GM12891 (cell line): ENCODE data around the gene SETD2.
"Not testable (repeated sequence)": the region's sequence is repeated elsewhere in the genome, so short reads cannot be mapped to it uniquely, and the experiment has no call there.

Experiments
- DNase-seq: peaks from one replicate; pipeline ENCODE4 v3.0.0; 2011; ENCODE audit warnings: low spot score; ENCODE audit not compliant: insufficient read length
- FAIRE-seq: peaks from 2 replicates; lab custom pipeline; 2011; peaks lifted over from hg19 to GRCh38; lab: Jason Lieb, UNC
- PAX5 ChIP-seq: IDR thresholded peaks from 2 replicates; pipeline ENCODE4 v1.6.1; 2011; ENCODE audit warnings: low read length, moderate library complexity, mild to moderate bottlenecking; ENCODE audit not compliant: insufficient read depth, severe bottlenecking
- POLR2A ChIP-seq: IDR thresholded peaks from 2 replicates; pipeline ENCODE4 v1.6.1; 2011; ENCODE audit warnings: low read depth, low read length, control low read depth
- POLR2AphosphoS5 ChIP-seq: IDR thresholded peaks from 2 replicates; pipeline ENCODE4 v1.6.1; 2011; ENCODE audit warnings: low read depth, low read length, control low read depth
- POU2F2 ChIP-seq: IDR thresholded peaks from 2 replicates; pipeline ENCODE4 v1.6.1; 2011; ENCODE audit warnings: low read depth, mild to moderate bottlenecking, control low read depth, low read length, moderate library complexity
- SPI1 ChIP-seq: IDR thresholded peaks from 2 replicates; pipeline ENCODE4 v1.6.1; 2011; ENCODE audit warnings: low read depth, low read length, control low read depth
- TAF1 ChIP-seq: IDR thresholded peaks from 2 replicates; pipeline ENCODE4 v1.6.1; 2011; ENCODE audit warnings: low read depth, low read length, control low read depth

Gene SETD2

DNA sequence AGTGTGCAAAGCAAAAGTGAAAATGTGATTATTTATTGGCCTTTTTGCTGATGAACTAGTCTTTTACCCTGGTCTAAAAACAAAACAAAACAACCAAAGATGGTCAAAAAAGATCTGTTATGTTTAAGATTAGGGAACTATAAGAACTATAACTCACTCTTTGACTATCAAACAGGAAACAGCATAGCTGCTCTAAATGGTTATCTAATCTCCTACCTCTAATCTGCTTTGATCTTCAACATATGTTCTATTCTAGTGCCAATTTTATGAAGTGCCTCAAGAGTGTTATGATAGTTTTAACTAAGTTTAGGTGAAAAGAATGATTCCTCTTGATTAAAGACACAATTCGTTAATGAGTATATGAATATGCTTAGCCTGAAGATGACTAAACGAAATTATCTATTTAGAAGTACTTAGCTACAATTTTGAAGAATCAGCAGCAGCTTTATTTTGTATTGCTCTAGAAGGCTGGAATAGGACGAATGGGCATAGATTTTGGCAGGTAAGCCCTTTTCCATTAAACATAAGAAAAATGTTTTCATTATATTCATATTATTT is 46.0 kb downstream of the SETD2 start:
- TF ChIP-seq PAX5 (no peak), POU2F2 (no peak), POLR2A (no peak), POLR2AphosphoS5 (no peak), SPI1 (no peak), TAF1 (no peak)
- FAIRE-seq = no peak

DNA sequence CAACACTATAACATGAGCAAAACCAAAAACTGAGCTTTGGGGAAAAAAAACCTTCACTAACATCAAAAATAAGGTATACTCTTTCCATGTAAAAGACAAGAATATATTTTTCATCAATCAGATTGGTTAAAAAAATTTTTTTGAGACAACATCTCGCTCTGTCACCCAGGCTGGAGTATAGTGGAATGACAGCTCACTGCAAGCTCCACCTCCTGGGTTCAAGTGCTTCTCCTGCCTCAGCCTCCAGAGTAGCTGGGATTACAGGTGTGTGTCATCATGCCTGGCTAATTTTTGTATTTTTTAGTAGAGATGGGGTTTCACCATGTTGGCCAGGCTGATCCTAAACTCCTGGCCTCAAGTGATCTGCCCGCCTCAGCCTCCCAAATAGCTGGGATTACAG is 48.4 kb downstream of the SETD2 start:
- not testable (repeated sequence) for DNase-seq, FAIRE-seq

More for the DNA sequence above, 46.0 kb downstream of the SETD2 start:
- DNase-seq = no peak

GRCh38 chr3:47113669-47114365 is 50.1 kb downstream of the SETD2 start:
- no peak for FAIRE-seq
- DNase-seq = no peak
- TF ChIP-seq TAF1 (no peak), PAX5 (no peak), SPI1 (peak; percentile 94), POLR2A (no peak), POU2F2 (no peak), POLR2AphosphoS5 (no peak)

GRCh38 chr3:47112997-47113396 is 50.9 kb downstream of the SETD2 start:
- no peak for TF ChIP-seq POLR2A
- TF ChIP-seq PAX5 = no peak
- no peak for TF ChIP-seq SPI1
- no peak for TF ChIP-seq TAF1
- no peak for TF ChIP-seq POU2F2
- no peak for TF ChIP-seq POLR2AphosphoS5
- DNase-seq (no peak), FAIRE-seq (no peak)

GRCh38 chr3:47109393-47109792 is 54.5 kb downstream of the SETD2 start:
- TF ChIP-seq POLR2AphosphoS5 = no peak
- no peak for TF ChIP-seq TAF1
- no peak for TF ChIP-seq POLR2A
- no peak for TF ChIP-seq PAX5
- no peak for TF ChIP-seq SPI1
- no peak for TF ChIP-seq POU2F2
- DNase-seq (no peak), FAIRE-seq (no peak)

- no peak for DNase-seq
- TF ChIP-seq TAF1 = no peak
- no peak for TF ChIP-seq POLR2AphosphoS5
- TF ChIP-seq PAX5 = no peak
- TF ChIP-seq POLR2A = no peak
- TF ChIP-seq SPI1 = no peak
- no peak for TF ChIP-seq POU2F2
- no peak for FAIRE-seq
Observed at GRCh38 chr3:47108546-47108945, 55.4 kb downstream of the SETD2 start.

- FAIRE-seq (no peak), DNase-seq (no peak)
- TF ChIP-seq TAF1 (no peak), PAX5 (no peak), POU2F2 (no peak)
Observed at GRCh38 chr3:47104259-47104658, 59.7 kb downstream of the SETD2 start.

DNA sequence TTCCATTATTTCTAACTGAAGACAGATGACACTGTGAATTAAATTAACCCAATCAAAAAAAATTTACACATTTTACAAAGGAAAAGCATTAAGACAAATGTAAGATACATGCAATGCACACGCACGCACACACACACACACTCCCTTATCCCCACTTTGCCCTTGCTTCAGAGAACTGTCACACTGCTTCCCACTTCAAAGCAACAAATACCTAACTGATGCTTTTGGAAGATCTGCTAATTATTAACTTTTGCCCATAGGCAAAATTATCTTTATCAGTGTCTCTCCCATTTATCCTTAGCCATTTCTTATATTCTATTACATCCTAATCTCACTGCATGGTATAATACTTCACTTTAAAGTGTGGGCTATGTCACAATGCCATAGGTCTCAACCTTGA is 60.3 kb downstream of the SETD2 start:
- DNase-seq = no peak
- no peak for FAIRE-seq
- no peak for TF ChIP-seq TAF1

DNA sequence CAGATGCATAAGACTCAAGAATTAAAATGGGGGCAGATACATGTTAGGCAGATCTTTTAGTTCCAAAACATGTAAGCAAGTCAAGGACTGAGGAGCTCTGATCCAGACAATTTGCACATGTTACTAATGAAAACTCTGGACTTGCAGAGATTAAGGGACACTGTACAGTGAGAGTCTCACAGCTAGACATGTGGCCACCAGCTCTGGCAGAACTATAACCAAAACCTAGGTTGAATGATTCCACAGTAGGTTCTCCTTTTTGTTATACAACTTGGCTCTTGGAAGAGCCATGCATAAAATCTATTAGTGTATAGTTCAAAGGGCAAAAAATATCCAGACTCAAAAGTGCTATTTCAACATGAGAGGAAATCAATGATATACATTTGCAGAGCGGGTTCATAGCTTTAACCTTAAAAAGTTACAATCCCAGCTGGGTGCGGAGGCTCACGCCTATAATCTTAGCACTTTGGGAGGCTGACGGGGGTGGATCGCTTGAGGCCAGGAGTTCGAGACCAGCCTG is 61.8 kb downstream of the SETD2 start:
- no peak for FAIRE-seq

GRCh38 chr3:47098910-47099309 is 65.0 kb downstream of the SETD2 start:
- TF ChIP-seq POLR2AphosphoS5 (no peak), PAX5 (no peak), POLR2A (no peak), POU2F2 (no peak), TAF1 (no peak), SPI1 (no peak)
- no peak for DNase-seq
- FAIRE-seq = no peak

More for the DNA sequence above, 61.8 kb downstream of the SETD2 start:
- TF ChIP-seq TAF1 = no peak
- no peak for TF ChIP-seq POU2F2
- DNase-seq = no peak

GRCh38 chr3:47097864-47098263 is 66.0 kb downstream of the SETD2 start:
- DNase-seq (no peak), FAIRE-seq (no peak)
- TF ChIP-seq POLR2AphosphoS5 = no peak
- TF ChIP-seq POU2F2 = no peak
- no peak for TF ChIP-seq TAF1
- no peak for TF ChIP-seq SPI1
- no peak for TF ChIP-seq PAX5
